IMR-90 (cell line): ENCODE measurements around the gene OTULINL. TPM values are rescaled to one million over a fixed set of nuclear protein-coding genes. Genes with fewer than 3 reads are reported as not detected.
"Not testable (repeated sequence)": the region's sequence is repeated elsewhere in the genome, so short reads cannot be mapped to it uniquely, and the experiment has no call there.

Experiments
- ATAC-seq: fragments of 200-7000 bp; cut with Tn5 transposase; 2 replicates; pipeline ENCODE4 v1.9.1; 2020; ENCODE audit warnings: low read depth, mild to moderate bottlenecking, moderate library complexity
- BruUV-seq: library from RNA; stranded (reverse); fragments of 400-500 nt; replicated peaks from 2 replicates; lab custom pipeline; 2021; lab: Mats Ljungman, UMichigan
- CTCF ChIA-PET: fragments of 300-600 bp; formaldehyde crosslinking; extraction: SDS; loops from one replicate; lab custom pipeline; 2021; ENCODE audit warnings: antibody characterized with exemption; lab: Yijun Ruan, JAX
- POLR2A ChIA-PET: fragments of 300-600 bp; sonication (Branson Sonifier 250); formaldehyde crosslinking; loops from one replicate; lab custom pipeline; 2022; ENCODE audit warnings: antibody characterized with exemption; ENCODE audit not compliant: unreplicated experiment; lab: Charles Lee
- DNase-seq: peaks from one replicate; pipeline ENCODE4 v3.0.0; 2013
- H2AFZ ChIP-seq: replicated peaks from 2 replicates; pipeline ENCODE3; 2013; ENCODE audit warnings: low read length, mild to moderate bottlenecking; ENCODE audit not compliant: poor library complexity
- H2AK5ac ChIP-seq: 2 replicates; pipeline ENCODE4 v1.6.1; 2013; ENCODE audit warnings: low read depth, low read length, inconsistent platforms
- H2AK9ac ChIP-seq: replicated peaks from 2 replicates; pipeline ENCODE3; 2013; ENCODE audit warnings: mild to moderate bottlenecking, low read depth, low read length, moderate library complexity; ENCODE audit not compliant: poor library complexity
- H2BK120ac ChIP-seq: 2 replicates; pipeline ENCODE4 v1.6.1; 2013; ENCODE audit warnings: low read depth, low read length, inconsistent platforms
- H2BK15ac ChIP-seq: 3 replicates; pipeline ENCODE4 v1.6.1; 2013; ENCODE audit warnings: low read depth, low read length, inconsistent platforms
- H2BK20ac ChIP-seq: 2 replicates; pipeline ENCODE4 v1.6.1; 2013; ENCODE audit warnings: low read depth, mild to moderate bottlenecking, inconsistent platforms, low read length, moderate library complexity
- H2BK5ac ChIP-seq: 2 replicates; pipeline ENCODE4 v1.6.1; 2013; ENCODE audit warnings: mild to moderate bottlenecking, low read depth, low read length, inconsistent platforms; ENCODE audit not compliant: poor library complexity, severe bottlenecking
- H3K14ac ChIP-seq: replicated peaks from 2 replicates; pipeline ENCODE4 v1.6.1; 2013; ENCODE audit warnings: low read depth, low read length, inconsistent platforms
- H3K18ac ChIP-seq: 2 replicates; pipeline ENCODE4 v1.6.1; 2013; ENCODE audit warnings: low read depth, low read length, control low read depth
- H3K23ac ChIP-seq: 2 replicates; pipeline ENCODE4 v1.6.1; 2013; ENCODE audit warnings: low read depth, low read length, inconsistent platforms
- H3K27ac ChIP-seq: 2 replicates; pipeline ENCODE4 v1.5.1; 2013; ENCODE audit warnings: mild to moderate bottlenecking, control low read depth, low read length; ENCODE audit not compliant: insufficient read depth
- H3K27me3 ChIP-seq: 2 replicates; pipeline ENCODE4 v1.6.1; 2013; ENCODE audit warnings: low read length; ENCODE audit not compliant: control insufficient read depth, insufficient read depth
- H3K36me3 ChIP-seq: 2 replicates; pipeline ENCODE4 v1.6.1; 2013; ENCODE audit warnings: low read length, mixed read lengths; ENCODE audit not compliant: control insufficient read depth, insufficient read depth
- H3K4ac ChIP-seq: 2 replicates; pipeline ENCODE4 v1.6.1; 2013; ENCODE audit warnings: low read depth, low read length, inconsistent platforms
- H3K4me1 ChIP-seq: 2 replicates; pipeline ENCODE4 v1.6.1; 2013; ENCODE audit warnings: low read length, mixed read lengths; ENCODE audit not compliant: control insufficient read depth, insufficient read depth
- H3K4me2 ChIP-seq: 2 replicates; pipeline ENCODE4 v1.6.1; 2013; ENCODE audit warnings: low read depth, mild to moderate bottlenecking, control low read depth, low read length, moderate library complexity
- H3K4me3 ChIP-seq: 2 replicates; pipeline ENCODE4 v1.5.1; 2013; ENCODE audit warnings: low read depth, mild to moderate bottlenecking, control low read depth, low read length, moderate library complexity; ENCODE audit not compliant: insufficient read depth
- H3K56ac ChIP-seq: 2 replicates; pipeline ENCODE4 v1.6.1; 2013; ENCODE audit warnings: low read length, inconsistent platforms; ENCODE audit not compliant: insufficient read depth; ENCODE audit errors: extremely low read depth
- H3K79me1 ChIP-seq, 2 experiments: 2 replicates each; pipeline ENCODE4 v1.6.1; 2013; ENCODE audit warnings: low read length in 2 of 2, inconsistent platforms in 1 of 2, low read depth in 1 of 2
- H3K9ac ChIP-seq: 2 replicates; pipeline ENCODE4 v1.6.1; 2013; ENCODE audit warnings: low read depth, low read length, control low read depth
- H3K9me1 ChIP-seq: 2 replicates; pipeline ENCODE4 v1.6.1; 2013; ENCODE audit warnings: low read length, inconsistent platforms; ENCODE audit not compliant: insufficient read depth
- H3K9me3 ChIP-seq: 2 replicates; pipeline ENCODE4 v1.6.1; 2013; ENCODE audit warnings: low read length; ENCODE audit not compliant: control insufficient read depth, insufficient read depth
- H4K20me1 ChIP-seq: 2 replicates; pipeline ENCODE4 v1.6.1; 2013; ENCODE audit warnings: low read length, inconsistent platforms; ENCODE audit not compliant: insufficient read depth
- H4K5ac ChIP-seq: 2 replicates; pipeline ENCODE4 v1.6.1; 2013; ENCODE audit warnings: mild to moderate bottlenecking, low read depth, low read length, control low read depth
- H4K8ac ChIP-seq, 2 experiments: 2 replicates each; pipeline ENCODE4 v1.6.1; 2013; ENCODE audit warnings: low read depth in 2 of 2, low read length in 2 of 2, control low read depth in 1 of 2, inconsistent platforms in 1 of 2
- H4K91ac ChIP-seq: 2 replicates; pipeline ENCODE4 v1.6.1; 2013; ENCODE audit warnings: low read depth, low read length, inconsistent platforms; ENCODE audit not compliant: insufficient read depth
- BHLHE40 ChIP-seq: fragments of 150-350 bp; IDR thresholded peaks from 2 replicates; pipeline ENCODE4 v1.6.1; 2016; ENCODE audit warnings: mild to moderate bottlenecking, low read depth, low read length
- MAZ ChIP-seq: IDR thresholded peaks from 2 replicates; pipeline ENCODE4 v1.6.1; 2012; ENCODE audit warnings: low read depth, mild to moderate bottlenecking, low read length, improper control_type of control experiment, moderate library complexity, borderline replicate concordance
- POLR2A ChIP-seq: IDR thresholded peaks from 2 replicates; pipeline ENCODE4 v1.6.1; 2012; ENCODE audit warnings: mild to moderate bottlenecking, low read depth, low read length
- RFX5 ChIP-seq: IDR thresholded peaks from 2 replicates; pipeline ENCODE4 v1.8.0; 2012; ENCODE audit warnings: low read depth, mild to moderate bottlenecking, low read length, moderate library complexity
- WGBS, 2 experiments: methylation state at CpG; one replicate each; pipeline versions ENCODE4 v1.1.5 to v1.1.7; 2013; ENCODE audit warnings: missing lambda C conversion rate in 2 of 2; ENCODE audit not compliant: insufficient read length in 1 of 2; ENCODE audit errors: extremely low coverage in 2 of 2; 5-methylcytosine and 5-hydroxymethylcytosine counted together
- dilution Hi-C: fragments of 300-500 bp; cut with HindIII; formaldehyde crosslinking; loops from one replicate; pipeline ENCODE4 v1.14.3; 2018; ENCODE audit warnings: low sequenced_read_pairs; ENCODE audit not compliant: unreplicated experiment
- in situ Hi-C: fragments of 300-500 bp; cut with MboI; formaldehyde crosslinking; loops from 3 replicates; pipeline ENCODE4 v1.14.3; 2019; ENCODE audit warnings: low sequenced_read_pairs, inconsistent platforms, mixed read lengths
- intact Hi-C: fragments of 100-400 bp; cut with micrococcal nuclease; formaldehyde crosslinking; loops from 2 replicates; pipeline ENCODE4 v1.10.0; 2022
- polyA plus RNA-seq, 3 experiments: library from polyadenylated mRNA; depleted of rRNA; stranded (reverse); fragments of >200 nt; gene quantifications; 2 replicates each; pipeline ENCODE4 v1.2.3, GENCODE V29; 2012; ENCODE audit warnings: low replicate concordance in 1 of 3
- total RNA-seq: library from RNA; depleted of rRNA; stranded (reverse); fragments of >200 nt; gene quantifications from 2 replicates; pipeline ENCODE4 v1.2.3, GENCODE V29; 2012
- TF ChIP-seq, protein P1 (sequence below): fragments of 150-350 bp; IDR thresholded peaks from 2 replicates; pipeline ENCODE4 v1.6.1; 2016; ENCODE audit warnings: low read depth, mild to moderate bottlenecking, low read length, moderate library complexity, borderline replicate concordance

OTULINL gene
- total and polyA plus RNA-seq, 2 of the 4 experiments (the other 2 are of a cell fraction): 0.09 to 0.18 TPM

DNA sequence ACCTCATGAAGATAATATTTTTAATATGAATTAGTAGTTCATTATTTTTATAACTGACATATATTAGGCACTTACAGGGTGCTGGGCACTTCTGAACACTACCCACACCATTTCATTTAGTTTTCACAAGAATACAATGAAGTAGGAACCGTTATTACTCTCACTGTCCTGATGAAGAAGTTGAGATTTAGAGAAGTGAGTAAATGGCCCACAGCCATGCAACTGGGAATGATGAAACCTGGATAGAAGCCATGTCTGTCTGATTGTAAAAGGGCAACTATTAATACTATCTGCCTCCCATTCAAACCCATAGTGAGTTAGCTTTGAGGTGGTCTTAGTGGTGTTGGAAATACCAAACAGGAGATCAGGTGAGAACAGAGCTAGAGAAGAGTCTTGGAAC is 29.6 kb upstream of the OTULINL start:
- Histone ChIP-seq H3K4me1 (no peaks in the 10 kb centered on the region), H4K5ac (no peak overlapping the region), H3K36me3 (no peaks in the 10 kb centered on the region), H3K4me3 (no peak overlapping the region), H2BK15ac (no peak overlapping the region), H3K4me2 (no peak overlapping the region), H4K8ac (no peak overlapping the region), H2BK5ac (no peak overlapping the region), H3K27ac (no peak overlapping the region), H2BK20ac (no peak overlapping the region), H2AK9ac (no peak overlapping the region), H3K4ac (no peak overlapping the region), H3K9me3 (no peaks in the 10 kb centered on the region), H2AK5ac (no peak overlapping the region), H3K79me1 (no peaks in the 10 kb centered on the region), H3K23ac (no peak overlapping the region), H2AFZ (no peak overlapping the region), H3K56ac (no peak overlapping the region), H3K18ac (no peak overlapping the region), H3K14ac (no peak overlapping the region), H2BK120ac (no peak overlapping the region), H4K20me1 (no peaks in the 10 kb centered on the region), H4K91ac (no peak overlapping the region), H3K9me1 (no peaks in the 10 kb centered on the region), H3K9ac (no peak overlapping the region), H3K27me3 (peaks cover 23% of the 10 kb centered on the region)
- ChIA-PET POLR2A (no interaction called here), CTCF (no interaction called here)
- no TSS peak for BruUV-seq
- dilution Hi-C loops: no loop called here
- in situ Hi-C loops: no loop called here
- WGBS, 2 experiments: no CpG with 5 or more reads among the region's 1 CpG
- TF ChIP-seq MAZ (no peak), RFX5 (no peak), POLR2A (no peak), BHLHE40 (no peak)
- TF ChIP-seq, protein P1, sequence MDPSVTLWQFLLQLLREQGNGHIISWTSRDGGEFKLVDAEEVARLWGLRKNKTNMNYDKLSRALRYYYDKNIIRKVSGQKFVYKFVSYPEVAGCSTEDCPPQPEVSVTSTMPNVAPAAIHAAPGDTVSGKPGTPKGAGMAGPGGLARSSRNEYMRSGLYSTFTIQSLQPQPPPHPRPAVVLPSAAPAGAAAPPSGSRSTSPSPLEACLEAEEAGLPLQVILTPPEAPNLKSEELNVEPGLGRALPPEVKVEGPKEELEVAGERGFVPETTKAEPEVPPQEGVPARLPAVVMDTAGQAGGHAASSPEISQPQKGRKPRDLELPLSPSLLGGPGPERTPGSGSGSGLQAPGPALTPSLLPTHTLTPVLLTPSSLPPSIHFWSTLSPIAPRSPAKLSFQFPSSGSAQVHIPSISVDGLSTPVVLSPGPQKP: no peak
- intact Hi-C loops: loop anchor here (5.0 kb wide), 1 partner anchor 70 kb away; no protein-coding TSS in a partner anchor
- ATAC-seq (no peak), DNase-seq (no peak)

DNA sequence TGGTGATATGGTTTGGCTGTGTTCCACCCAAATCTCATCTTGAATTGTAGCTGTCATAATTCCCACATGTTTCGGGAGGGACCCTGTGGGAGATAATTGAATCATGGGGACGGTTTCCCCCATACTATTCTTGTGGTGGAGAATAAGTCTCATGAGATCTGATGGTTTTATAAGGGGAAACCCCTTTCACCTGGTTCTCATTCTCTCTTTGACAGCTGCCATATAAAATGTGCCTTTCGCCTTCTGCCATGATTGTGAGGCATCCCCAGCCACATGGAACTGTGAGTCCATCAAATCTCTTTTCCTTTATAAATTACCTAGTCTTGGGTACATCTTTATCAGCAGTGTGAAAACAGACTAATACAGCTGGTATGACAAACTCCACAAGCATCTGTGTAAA is 27.3 kb upstream of the OTULINL start:
- H2BK15ac ChIP-seq, H3K56ac ChIP-seq, H4K91ac ChIP-seq, H3K18ac ChIP-seq, DNase-seq, H3K4me2 ChIP-seq, H4K8ac ChIP-seq, H2AFZ ChIP-seq, H3K9ac ChIP-seq, H3K9me3 ChIP-seq, H3K4ac ChIP-seq, H2BK120ac ChIP-seq, H3K23ac ChIP-seq, ATAC-seq, H3K27ac ChIP-seq, H3K4me3 ChIP-seq, dilution Hi-C loops, BruUV-seq, H3K36me3 ChIP-seq, POLR2A ChIA-PET, H2AK9ac ChIP-seq, in situ Hi-C loops, CTCF ChIA-PET, H2BK5ac ChIP-seq, H4K20me1 ChIP-seq, H3K14ac ChIP-seq, H2AK5ac ChIP-seq, H3K79me1 ChIP-seq, H4K5ac ChIP-seq, H2BK20ac ChIP-seq, H3K4me1 ChIP-seq, H3K9me1 ChIP-seq: not testable (repeated sequence)
- intact Hi-C loops: loop anchor here (5.0 kb wide), 1 partner anchor 68 kb away; no protein-coding TSS in a partner anchor
- WGBS, 2 experiments: 40% methylated on average over 1 of the region's 3 CpGs; no CpG with 5 or more reads in 1 of the 2 experiments
- peaks cover 31% of the 10 kb centered on the region for H3K27me3 ChIP-seq
